GM12878 (cell line): ENCODE measurements around the gene ADGRE3. TPM values are rescaled to one million over a fixed set of nuclear protein-coding genes. Genes with fewer than 3 reads are reported as not detected.
A peak's percentile ranks its signal among the peaks of the same experiment; 100 is the strongest.

Source experiments
- CUX1 ChIP-seq: IDR thresholded peaks from 2 replicates; pipeline ENCODE4 v1.6.1; 2012; ENCODE audit warnings: improper control_type of control experiment, low read depth, low read length; ENCODE audit not compliant: insufficient replicate concordance
- E4F1 ChIP-seq: fragments of 450-650 bp; IDR thresholded peaks from 2 replicates; pipeline ENCODE4 v1.6.1; 2018; ENCODE audit warnings: borderline replicate concordance, mild to moderate bottlenecking; ENCODE audit not compliant: partially characterized antibody
- IKZF1 ChIP-seq: fragments of 450-650 bp; conservative IDR thresholded peaks from 2 replicates; pipeline ENCODE4 v1.6.1; 2017; ENCODE audit warnings: antibody characterized with exemption, mild to moderate bottlenecking
- IRF5 ChIP-seq: fragments of 450-650 bp; IDR thresholded peaks from 2 replicates; pipeline ENCODE4 v1.6.1; 2017; ENCODE audit warnings: borderline replicate concordance
- KLF5 ChIP-seq: fragments of 450-650 bp; IDR thresholded peaks from 2 replicates; pipeline ENCODE4 v1.6.1; 2014; ENCODE audit warnings: mild to moderate bottlenecking; ENCODE audit not compliant: partially characterized antibody
- NKRF ChIP-seq: fragments of 450-650 bp; conservative IDR thresholded peaks from 2 replicates; pipeline ENCODE4 v1.6.1; 2017; ENCODE audit warnings: mild to moderate bottlenecking, moderate library complexity
- PAX8 ChIP-seq: fragments of 450-650 bp; IDR thresholded peaks from 2 replicates; pipeline ENCODE4 v1.6.1; 2017; ENCODE audit warnings: mild to moderate bottlenecking, moderate library complexity
- PKNOX1 ChIP-seq: fragments of 450-650 bp; IDR thresholded peaks from 2 replicates; pipeline ENCODE4 v1.6.1; 2016; ENCODE audit warnings: mild to moderate bottlenecking
- REST ChIP-seq: IDR thresholded peaks from 2 replicates; pipeline ENCODE4 v1.6.1; 2012; ENCODE audit warnings: mild to moderate bottlenecking, low read depth, low read length
- SIN3A ChIP-seq: IDR thresholded peaks from 2 replicates; pipeline ENCODE4 v1.6.1; 2012; ENCODE audit warnings: low read depth, low read length, improper control_type of control experiment
- STAT3 ChIP-seq: IDR thresholded peaks from 2 replicates; pipeline ENCODE4 v1.6.1; 2011; ENCODE audit warnings: low read depth, low read length, improper control_type of control experiment
- YBX1 ChIP-seq: fragments of 450-650 bp; IDR thresholded peaks from 2 replicates; pipeline ENCODE4 v1.6.1; 2016; ENCODE audit warnings: antibody characterized with exemption
- ZNF217 ChIP-seq: fragments of 450-650 bp; IDR thresholded peaks from 2 replicates; pipeline ENCODE4 v1.6.1; 2017; ENCODE audit warnings: antibody characterized with exemption, mild to moderate bottlenecking
- polyA plus RNA-seq, 11 experiments: library from polyadenylated mRNA; depleted of rRNA in 4 of 11; unstranded in 6 of 11; stranded (reverse) in 5 of 11; fragments of >200 nt; fragmentation: Nextera tagmentation in 4 of 11; fragmentation: Illumina TruSeq in 1 of 11; extraction: Ambion mirVana in 4 of 11; extraction: Trizol in 1 of 11; gene quantifications; 1 replicate in 1 of 11; 2 replicates in 10 of 11; pipeline versions ENCODE4 v1.2.1 to v1.2.3, GENCODE V29; 2011 to 2016; ENCODE audit warnings: inconsistent platforms in 2 of 11, missing spikeins in 2 of 11, low read depth in 1 of 11
- total RNA-seq, 4 experiments: library from RNA; depleted of rRNA in 3 of 4; stranded (reverse); fragments of >200 nt in 3 of 4; fragmentation: Illumina TruSeq in 1 of 4; extraction: Trizol in 1 of 4; gene quantifications; 2 replicates each; pipeline versions ENCODE4 v1.2.1 to v1.2.3, GENCODE V29; 2013 to 2021

The ADGRE3 gene
- total and polyA plus RNA-seq, 10 of the 15 experiments (the other 5 are each of a cell fraction or from before 2014, with no cell fraction given): 0.04 to 0.10 (median 0.05) TPM; not detected in 6

GRCh38 chr19:14580623-14581237, 93.9 kb downstream of the ADGRE3 start (continued):
- no peak for TF ChIP-seq CUX1
- TF ChIP-seq KLF5: no peak
- TF ChIP-seq NKRF: peak; percentile 67; the same call in 1 of the 2 replicates
- no peak for TF ChIP-seq PKNOX1
- TF ChIP-seq IRF5: no peak
- TF ChIP-seq SIN3A: no peak
- no peak for TF ChIP-seq YBX1
- peak; percentile 90 for TF ChIP-seq IKZF1
- peak; percentile 98 for TF ChIP-seq ZNF217
- no peak for TF ChIP-seq PAX8
- TF ChIP-seq E4F1: no peak
- no peak for TF ChIP-seq REST
- TF ChIP-seq STAT3: no peak
